ENCODE data around the gene DDX4. TPM values are rescaled to one million over a fixed set of nuclear protein-coding genes. Genes with fewer than 3 reads are reported as not detected.

DDX4 gene
- total and polyA plus RNA-seq, 5 donors from 2014 or later = not detected

GRCh38 chr5:55732585-55732984 is 5.3 kb upstream of the DDX4 start:
- H3K4me1 ChIP-seq (ENCODE audit: control insufficient read depth, insufficient read depth, low read length, poor library complexity, severe bottlenecking) = no peaks in the 10 kb centered on the region
- DNase-seq (no peak), ATAC-seq (ENCODE audit: low read depth in 2 of 2) (no peak)
- Mint-ChIP-seq H3K36me3 (no peaks in the 10 kb centered on the region), H3K27ac (no peak overlapping the region), H3K4me3 (no peak overlapping the region), H3K27me3 (peaks cover 42% of the 10 kb centered on the region), H3K9me3 (peaks cover 0 to 1% (median 0%) of the 10 kb centered on the region in 7 donors), H3K4me1 (no peaks in the 10 kb centered on the region)
- H3K4me3 ChIP-seq (ENCODE audit: low read depth, low read length) = no peak overlapping the region
- no peaks in the 10 kb centered on the region for H3K36me3 ChIP-seq (ENCODE audit: control insufficient read depth, insufficient read depth, low read length)
- H3K9me3 ChIP-seq (ENCODE audit: control insufficient read depth in 2 of 2, low read length in 2 of 2) = no peaks in the 10 kb centered on the region
- no peak overlapping the region for H3K27ac ChIP-seq (ENCODE audit: insufficient read depth, low read length, poor library complexity, severe bottlenecking)
- H3K27me3 ChIP-seq (ENCODE audit: control insufficient read depth, insufficient read depth, low read length) = no peaks in the 10 kb centered on the region

DNA sequence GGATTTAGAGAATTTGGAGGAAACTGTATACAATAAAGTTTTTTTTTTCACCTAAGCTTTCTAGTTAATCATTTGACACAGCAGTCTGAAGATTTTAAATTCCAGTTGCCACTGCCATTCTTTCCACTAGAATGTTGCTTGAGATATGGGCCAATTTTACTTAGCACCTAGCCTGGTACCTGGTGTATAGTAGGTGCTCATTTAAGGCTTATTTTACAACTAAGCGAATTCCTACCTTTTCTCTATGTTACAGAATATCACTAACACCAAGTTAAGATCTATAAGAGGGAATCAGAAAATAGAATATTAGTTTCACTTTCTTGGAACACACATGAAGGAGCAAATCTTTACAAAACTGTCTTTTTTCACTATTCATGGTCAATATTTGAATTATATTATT is 3.2 kb upstream of the DDX4 start:
- peaks cover 37% of the 10 kb centered on the region for H3K27me3 Mint-ChIP-seq
- no peaks in the 10 kb centered on the region for H3K36me3 ChIP-seq (ENCODE audit: control insufficient read depth, insufficient read depth, low read length)
- H3K36me3 Mint-ChIP-seq = no peaks in the 10 kb centered on the region
- no peak overlapping the region for H3K27ac ChIP-seq (ENCODE audit: insufficient read depth, low read length, poor library complexity, severe bottlenecking)
- H3K27ac Mint-ChIP-seq = no peak overlapping the region
- H3K4me1 ChIP-seq (ENCODE audit: control insufficient read depth, insufficient read depth, low read length, poor library complexity, severe bottlenecking) = no peaks in the 10 kb centered on the region
- H3K9me3 ChIP-seq (ENCODE audit: control insufficient read depth in 2 of 2, low read length in 2 of 2) = no peaks in the 10 kb centered on the region
- DNase-seq = no peak
- no peaks in the 10 kb centered on the region for H3K27me3 ChIP-seq (ENCODE audit: control insufficient read depth, insufficient read depth, low read length)
- no peak overlapping the region for H3K4me3 ChIP-seq (ENCODE audit: low read depth, low read length)
- no peaks in the 10 kb centered on the region for H3K4me1 Mint-ChIP-seq
- H3K9me3 Mint-ChIP-seq = peaks cover 0 to 1% (median 0%) of the 10 kb centered on the region in 7 donors
- no peak overlapping the region for H3K4me3 Mint-ChIP-seq
- no peak for ATAC-seq (ENCODE audit: low read depth in 2 of 2)

GRCh38 chr5:55742778-55743177 is 4.9 kb downstream of the DDX4 start:
- Mint-ChIP-seq H3K4me1 (no peaks in the 10 kb centered on the region), H3K36me3 (no peaks in the 10 kb centered on the region), H3K27ac (no peak overlapping the region), H3K9me3 (peaks cover 0 to 1% (median 0%) of the 10 kb centered on the region in 7 donors), H3K4me3 (no peak overlapping the region), H3K27me3 (peaks cover 52% of the 10 kb centered on the region)
- ATAC-seq (ENCODE audit: low read depth in 2 of 2) (no peak), DNase-seq (no peak)
- H3K27ac ChIP-seq (ENCODE audit: insufficient read depth, low read length, poor library complexity, severe bottlenecking) = no peak overlapping the region
- H3K27me3 ChIP-seq (ENCODE audit: control insufficient read depth, insufficient read depth, low read length) = peaks cover 8% of the 10 kb centered on the region
- H3K4me3 ChIP-seq (ENCODE audit: low read depth, low read length) = no peak overlapping the region
- no peaks in the 10 kb centered on the region for H3K36me3 ChIP-seq (ENCODE audit: control insufficient read depth, insufficient read depth, low read length)
- no peaks in the 10 kb centered on the region for H3K4me1 ChIP-seq (ENCODE audit: control insufficient read depth, insufficient read depth, low read length, poor library complexity, severe bottlenecking)
- H3K9me3 ChIP-seq (ENCODE audit: control insufficient read depth in 2 of 2, low read length in 2 of 2) = no peaks in the 10 kb centered on the region

DNA sequence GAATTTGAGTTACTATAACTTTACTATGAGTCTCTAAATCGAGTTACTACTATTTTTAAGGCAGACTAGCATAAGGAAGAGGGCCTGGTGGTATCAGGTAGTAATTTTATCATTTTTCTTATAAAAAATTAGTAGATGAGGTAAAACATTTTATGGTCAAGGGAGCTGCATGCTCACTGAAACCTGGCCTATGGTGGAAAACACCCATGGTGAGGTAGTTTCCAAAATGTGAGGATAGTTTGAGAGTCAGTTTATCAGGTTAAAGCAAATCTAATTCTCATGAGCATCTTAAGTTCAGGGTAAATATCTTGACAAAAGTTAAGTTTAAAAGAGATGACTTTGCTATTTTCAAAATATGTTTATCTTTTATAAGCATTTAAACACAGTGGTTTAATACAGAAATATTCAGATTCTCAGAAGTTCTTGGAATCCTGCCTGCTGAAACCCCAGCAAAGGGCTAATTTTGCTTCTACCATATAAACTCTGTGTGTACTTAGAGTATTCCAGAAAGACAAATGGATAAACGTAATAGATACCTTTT is 10.0 kb downstream of the DDX4 start:
- no peak for ATAC-seq (ENCODE audit: low read depth in 2 of 2)
- peaks cover 59% of the 10 kb centered on the region for H3K27me3 Mint-ChIP-seq
- Histone ChIP-seq H3K9me3 (ENCODE audit: control insufficient read depth in 2 of 2, low read length in 2 of 2) (no peaks in the 10 kb centered on the region), H3K36me3 (ENCODE audit: control insufficient read depth, insufficient read depth, low read length) (no peaks in the 10 kb centered on the region), H3K4me1 (ENCODE audit: control insufficient read depth, insufficient read depth, low read length, poor library complexity, severe bottlenecking) (no peaks in the 10 kb centered on the region), H3K4me3 (ENCODE audit: low read depth, low read length) (no peak overlapping the region), H3K27ac (ENCODE audit: insufficient read depth, low read length, poor library complexity, severe bottlenecking) (no peak overlapping the region), H3K27me3 (ENCODE audit: control insufficient read depth, insufficient read depth, low read length) (peaks cover 12% of the 10 kb centered on the region)
- no peaks in the 10 kb centered on the region for H3K36me3 Mint-ChIP-seq
- DNase-seq = no peak
- H3K4me3 Mint-ChIP-seq = no peak overlapping the region
- H3K4me1 Mint-ChIP-seq = no peaks in the 10 kb centered on the region
- no peak overlapping the region for H3K27ac Mint-ChIP-seq
- peaks cover 0 to 1% (median 0%) of the 10 kb centered on the region in 7 donors for H3K9me3 Mint-ChIP-seq

DNA sequence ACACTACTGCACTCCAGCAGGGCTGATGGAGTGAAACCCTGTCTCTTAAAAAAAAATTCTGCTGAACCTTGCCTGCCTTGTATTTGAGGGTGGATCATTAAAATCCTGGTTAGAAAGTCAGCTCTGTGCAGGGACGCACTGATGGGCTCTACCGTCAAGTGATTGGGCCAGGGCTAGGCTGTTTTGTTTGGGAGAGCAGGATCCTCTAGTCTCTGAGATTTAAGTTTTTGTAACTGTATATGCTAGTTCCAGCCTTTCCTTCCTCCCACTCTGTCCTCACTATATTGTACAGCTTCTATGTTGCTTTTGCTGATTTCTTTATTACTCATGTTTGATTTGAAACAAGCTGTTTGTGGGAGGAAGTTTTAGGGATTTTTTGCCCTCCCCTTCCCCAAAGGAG is 11.5 kb downstream of the DDX4 start:
- no peak for ATAC-seq (ENCODE audit: low read depth in 2 of 2)
- Histone ChIP-seq H3K27ac (ENCODE audit: insufficient read depth, low read length, poor library complexity, severe bottlenecking) (no peak overlapping the region), H3K9me3 (ENCODE audit: control insufficient read depth in 2 of 2, low read length in 2 of 2) (no peaks in the 10 kb centered on the region), H3K36me3 (ENCODE audit: control insufficient read depth, insufficient read depth, low read length) (no peaks in the 10 kb centered on the region), H3K4me3 (ENCODE audit: low read depth, low read length) (no peak overlapping the region), H3K27me3 (ENCODE audit: control insufficient read depth, insufficient read depth, low read length) (peaks cover 9% of the 10 kb centered on the region), H3K4me1 (ENCODE audit: control insufficient read depth, insufficient read depth, low read length, poor library complexity, severe bottlenecking) (no peaks in the 10 kb centered on the region)
- Mint-ChIP-seq H3K27me3 (peaks cover 54% of the 10 kb centered on the region), H3K4me3 (no peak overlapping the region), H3K9me3 (peaks cover 0 to 1% (median 0%) of the 10 kb centered on the region in 7 donors), H3K36me3 (no peaks in the 10 kb centered on the region), H3K27ac (no peak overlapping the region), H3K4me1 (no peaks in the 10 kb centered on the region)
- DNase-seq = no peak

DNA sequence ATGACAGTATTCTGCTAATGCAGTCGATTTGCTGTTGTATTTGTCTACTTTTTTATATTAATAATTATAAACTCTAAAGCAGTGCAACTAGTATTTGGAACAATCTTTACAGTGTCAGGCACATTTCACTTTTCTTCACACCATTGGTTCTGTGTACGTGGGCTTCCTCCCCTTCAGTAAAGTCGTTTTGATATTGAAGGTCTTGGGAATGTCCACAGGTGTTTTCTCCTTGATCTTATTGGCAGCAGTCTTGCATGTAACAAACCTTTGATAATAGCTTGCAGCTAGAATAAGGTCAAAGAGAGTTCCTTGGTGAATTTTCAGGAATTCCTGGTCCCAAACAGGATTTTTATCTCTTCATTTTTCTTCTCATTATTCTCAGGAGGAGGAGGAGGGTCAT is 12.2 kb downstream of the DDX4 start:
- no peaks in the 10 kb centered on the region for H3K36me3 ChIP-seq (ENCODE audit: control insufficient read depth, insufficient read depth, low read length)
- H3K4me3 ChIP-seq (ENCODE audit: low read depth, low read length) = no peak overlapping the region
- Mint-ChIP-seq H3K27me3 (peaks cover 47% of the 10 kb centered on the region), H3K4me1 (no peaks in the 10 kb centered on the region), H3K4me3 (no peak overlapping the region), H3K36me3 (no peaks in the 10 kb centered on the region), H3K27ac (no peak overlapping the region), H3K9me3 (peaks cover 0 to 1% (median 0%) of the 10 kb centered on the region in 7 donors)
- H3K27ac ChIP-seq (ENCODE audit: insufficient read depth, low read length, poor library complexity, severe bottlenecking) = no peak overlapping the region
- DNase-seq (no peak), ATAC-seq (ENCODE audit: low read depth in 2 of 2) (no peak)
- H3K27me3 ChIP-seq (ENCODE audit: control insufficient read depth, insufficient read depth, low read length) = peaks cover 9% of the 10 kb centered on the region
- H3K9me3 ChIP-seq (ENCODE audit: control insufficient read depth in 2 of 2, low read length in 2 of 2) = peaks cover 0 to under 1% of the 10 kb centered on the region in 2 experiments
- no peaks in the 10 kb centered on the region for H3K4me1 ChIP-seq (ENCODE audit: control insufficient read depth, insufficient read depth, low read length, poor library complexity, severe bottlenecking)

DNA sequence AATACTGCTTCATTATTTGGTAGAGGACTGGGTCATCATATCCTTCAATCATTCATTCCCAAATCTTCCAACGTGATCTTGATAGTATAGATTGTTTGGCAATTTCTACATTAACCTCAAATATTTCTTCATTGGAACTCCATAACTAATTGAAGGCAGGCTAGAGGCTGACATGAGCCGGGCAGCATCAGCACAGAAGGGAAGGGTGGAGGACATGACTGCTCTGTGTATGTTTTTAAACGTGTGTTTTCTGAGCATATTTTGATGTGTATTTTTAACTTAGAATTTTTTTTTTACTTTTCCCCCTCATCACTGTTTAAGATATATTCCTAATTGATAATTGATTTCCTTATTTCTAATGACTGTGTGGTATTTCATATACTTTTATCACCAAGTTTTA is 12.6 kb downstream of the DDX4 start:
- Mint-ChIP-seq H3K27me3 (peaks cover 47% of the 10 kb centered on the region), H3K4me1 (no peaks in the 10 kb centered on the region), H3K4me3 (no peak overlapping the region), H3K9me3 (peaks cover 0 to 1% (median 0%) of the 10 kb centered on the region in 7 donors), H3K27ac (no peak overlapping the region), H3K36me3 (no peaks in the 10 kb centered on the region)
- Histone ChIP-seq H3K36me3 (ENCODE audit: control insufficient read depth, insufficient read depth, low read length) (no peaks in the 10 kb centered on the region), H3K4me1 (ENCODE audit: control insufficient read depth, insufficient read depth, low read length, poor library complexity, severe bottlenecking) (no peaks in the 10 kb centered on the region), H3K27ac (ENCODE audit: insufficient read depth, low read length, poor library complexity, severe bottlenecking) (no peak overlapping the region), H3K9me3 (ENCODE audit: control insufficient read depth in 2 of 2, low read length in 2 of 2) (peaks cover 0 to 4% of the 10 kb centered on the region in 2 experiments), H3K27me3 (ENCODE audit: control insufficient read depth, insufficient read depth, low read length) (peaks cover 9% of the 10 kb centered on the region), H3K4me3 (ENCODE audit: low read depth, low read length) (no peak overlapping the region)
- ATAC-seq (ENCODE audit: low read depth in 2 of 2) (no peak), DNase-seq (no peak)

- Histone ChIP-seq H3K27ac (ENCODE audit: insufficient read depth, low read length, poor library complexity, severe bottlenecking) (no peak overlapping the region), H3K9me3 (ENCODE audit: control insufficient read depth in 2 of 2, low read length in 2 of 2) (peaks cover 0 to 4% of the 10 kb centered on the region in 2 experiments), H3K4me1 (ENCODE audit: control insufficient read depth, insufficient read depth, low read length, poor library complexity, severe bottlenecking) (peaks cover under 1% of the 10 kb centered on the region), H3K36me3 (ENCODE audit: control insufficient read depth, insufficient read depth, low read length) (no peaks in the 10 kb centered on the region), H3K4me3 (ENCODE audit: low read depth, low read length) (no peak overlapping the region), H3K27me3 (ENCODE audit: control insufficient read depth, insufficient read depth, low read length) (peaks cover 33% of the 10 kb centered on the region)
- DNase-seq (peak in 1 of 3 donors; percentile 51), ATAC-seq (ENCODE audit: low read depth in 2 of 2) (no peak)
- Mint-ChIP-seq H3K27me3 (peaks cover 57% of the 10 kb centered on the region), H3K27ac (no peak overlapping the region), H3K4me1 (peaks cover 0 to 6% (median 1%) of the 10 kb centered on the region in 4 donors), H3K36me3 (no peaks in the 10 kb centered on the region), H3K4me3 (no peak overlapping the region), H3K9me3 (peaks cover 0 to 5% (median 0%) of the 10 kb centered on the region in 7 donors)
Measured at GRCh38 chr5:55758231-55758630, 20.4 kb downstream of the DDX4 start.
